ENCODE results near the gene OGDHL.

Gene OGDHL

DNA sequence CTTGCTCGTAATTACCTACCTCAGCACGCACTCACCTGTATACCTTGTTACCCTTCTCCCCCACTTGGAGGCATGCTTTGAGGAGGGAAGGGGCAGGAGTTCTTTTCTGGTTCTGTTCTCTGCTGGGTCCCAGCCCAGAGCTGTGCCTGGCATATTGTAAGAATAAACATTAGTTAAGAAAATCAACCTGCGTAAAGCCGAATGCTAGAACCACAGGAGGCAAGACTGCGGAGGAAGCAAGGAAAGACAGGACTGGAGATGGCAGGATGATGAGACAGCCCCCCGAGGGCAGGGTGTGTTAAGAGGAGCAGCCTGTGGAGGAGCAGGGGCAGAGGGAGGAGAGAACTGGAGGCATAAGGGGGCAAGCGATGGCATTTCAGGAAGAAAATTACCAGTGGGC is 73.2 kb downstream of the OGDHL start:
- no peak for DNase-seq (ENCODE audit: low read depth)

DNA sequence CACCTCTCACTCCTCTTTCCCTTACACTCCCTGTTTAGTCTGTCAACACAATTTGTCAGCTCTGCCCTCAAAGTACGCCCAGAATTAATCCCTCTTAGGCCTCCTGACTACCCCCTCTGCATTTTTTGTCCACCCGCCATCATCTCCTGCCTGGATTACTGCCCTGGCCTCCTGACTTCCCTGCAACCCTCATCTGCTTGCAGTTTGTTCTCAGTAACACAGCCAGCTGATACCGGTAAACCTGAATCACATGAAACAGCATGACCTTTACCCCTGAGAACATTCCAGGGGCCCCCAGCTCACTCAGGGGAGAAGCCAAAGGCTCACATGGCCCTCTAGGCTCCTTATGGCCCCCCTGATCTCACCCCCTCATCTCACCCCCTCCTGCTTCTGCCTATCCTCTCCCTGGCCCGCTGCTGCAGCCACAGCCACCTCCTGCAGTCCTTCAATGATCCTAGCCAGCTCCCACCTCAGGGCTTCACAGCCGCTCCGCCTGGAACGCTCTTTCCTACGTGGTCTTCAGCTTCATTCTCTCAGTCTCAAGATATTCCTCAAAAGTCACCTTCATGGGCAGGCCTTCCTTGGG is 73.8 kb downstream of the OGDHL start:
- no peak for DNase-seq (ENCODE audit: low read depth)

DNA sequence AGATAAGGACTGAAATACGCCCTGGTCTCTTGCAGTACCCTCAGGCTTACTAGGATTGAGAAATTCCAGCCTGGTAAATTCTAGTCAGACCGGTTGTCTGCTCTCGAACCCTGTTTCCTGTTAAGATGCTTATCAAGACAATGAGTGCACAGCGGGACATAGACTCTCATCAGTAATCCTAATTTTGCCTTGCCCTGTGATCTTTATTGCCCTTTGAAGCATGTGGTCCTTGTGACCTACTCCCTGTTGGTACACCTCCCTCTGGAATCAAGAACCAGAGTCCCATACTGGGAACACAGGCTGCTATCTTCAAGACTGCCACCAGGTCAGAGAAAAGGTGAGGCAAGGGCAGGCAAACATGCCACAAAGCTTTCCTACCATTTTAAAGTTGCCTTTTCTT is 75.5 kb downstream of the OGDHL start:
- no peak for DNase-seq (ENCODE audit: low read depth)
